ENCODE results near the gene DEDD2. TPM values are rescaled to one million over a fixed set of nuclear protein-coding genes. Genes with fewer than 3 reads are reported as not detected.

DEDD2 gene
- total RNA-seq, 2 donors from 2014 or later, result 28.8 to 31.6 TPM

GRCh38 chr19:42208612-42209011 is 8.9 kb downstream of the DEDD2 start:
- Mint-ChIP-seq H3K27me3 (ENCODE audit: low read depth) (no peaks in the 10 kb centered on the region), H3K27ac (peak overlapping the region; percentile 35), H3K9me3 (no peaks in the 10 kb centered on the region), H3K4me1 (ENCODE audit: low read depth) (peaks cover 42% of the 10 kb centered on the region), H3K4me3 (no peak overlapping the region), H3K36me3 (ENCODE audit: insufficient read depth in 2 of 2) (peaks cover 8 to 31% of the 10 kb centered on the region in 2 donors)
- DNase-seq (no peak), ATAC-seq (replicated peaks in 1 of 2) (no peak)

GRCh38 chr19:42207767-42208271 is 9.7 kb downstream of the DEDD2 start:
- DNase-seq, result no peak
- Mint-ChIP-seq H3K4me1 (ENCODE audit: low read depth) (peaks cover 42% of the 10 kb centered on the region), H3K27me3 (ENCODE audit: low read depth) (no peaks in the 10 kb centered on the region), H3K27ac (peak overlapping the region; percentile 72), H3K9me3 (no peaks in the 10 kb centered on the region), H3K4me3 (no peak overlapping the region), H3K36me3 (ENCODE audit: insufficient read depth in 2 of 2) (peaks cover 6 to 27% of the 10 kb centered on the region in 2 donors)
- ATAC-seq (replicated peaks in 1 of 2), result peak; percentile 39 to 75

- Mint-ChIP-seq H3K4me1 (ENCODE audit: low read depth) (peaks cover 43% of the 10 kb centered on the region), H3K27me3 (ENCODE audit: low read depth) (no peaks in the 10 kb centered on the region), H3K4me3 (no peak overlapping the region), H3K27ac (peak overlapping the region; percentile 13), H3K9me3 (no peaks in the 10 kb centered on the region), H3K36me3 (ENCODE audit: insufficient read depth in 2 of 2) (peaks cover 8 to 27% of the 10 kb centered on the region in 2 donors)
- DNase-seq (no peak), ATAC-seq (replicated peaks in 1 of 2) (no peak)
Observed at GRCh38 chr19:42206871-42207755, 10.4 kb downstream of the DEDD2 start.

- H3K36me3 Mint-ChIP-seq (ENCODE audit: insufficient read depth in 2 of 2), result peaks cover 6 to 25% of the 10 kb centered on the region in 2 donors
- ATAC-seq (replicated peaks in 1 of 2), result no peak
Observed at GRCh38 chr19:42204664-42205063, 12.8 kb downstream of the DEDD2 start.

GRCh38 chr19:42203700-42204099 is 13.8 kb downstream of the DEDD2 start:
- peaks cover 6 to 26% of the 10 kb centered on the region in 2 donors for H3K36me3 Mint-ChIP-seq (ENCODE audit: insufficient read depth in 2 of 2)
- H3K27me3 Mint-ChIP-seq (ENCODE audit: low read depth), result no peaks in the 10 kb centered on the region
- no peak overlapping the region for H3K4me3 Mint-ChIP-seq

More at GRCh38 chr19:42204664-42205063, 12.8 kb downstream of the DEDD2 start:
- Mint-ChIP-seq H3K4me1 (ENCODE audit: low read depth) (peaks cover 67% of the 10 kb centered on the region), H3K9me3 (no peaks in the 10 kb centered on the region), H3K27ac (no peak overlapping the region), H3K27me3 (ENCODE audit: low read depth) (no peaks in the 10 kb centered on the region), H3K4me3 (no peak overlapping the region)
- no peak for DNase-seq

GRCh38 chr19:42202290-42202880 is 15.1 kb downstream of the DEDD2 start:
- no peak for ATAC-seq (replicated peaks in 1 of 2)
- H3K4me1 Mint-ChIP-seq (ENCODE audit: low read depth), result peaks cover 78% of the 10 kb centered on the region
- DNase-seq, result no peak
- peak overlapping the region; percentile 75 for H3K27ac Mint-ChIP-seq
- H3K27me3 Mint-ChIP-seq (ENCODE audit: low read depth), result no peaks in the 10 kb centered on the region
- peak overlapping the region; percentile 67 to 84 for H3K4me3 Mint-ChIP-seq
- peaks cover 8 to 20% of the 10 kb centered on the region in 2 donors for H3K36me3 Mint-ChIP-seq (ENCODE audit: insufficient read depth in 2 of 2)
- H3K9me3 Mint-ChIP-seq, result no peaks in the 10 kb centered on the region

More at GRCh38 chr19:42203700-42204099, 13.8 kb downstream of the DEDD2 start:
- DNase-seq (no peak), ATAC-seq (replicated peaks in 1 of 2) (no peak)
- no peaks in the 10 kb centered on the region for H3K9me3 Mint-ChIP-seq
- H3K4me1 Mint-ChIP-seq (ENCODE audit: low read depth), result peaks cover 77% of the 10 kb centered on the region
- H3K27ac Mint-ChIP-seq, result no peak overlapping the region

- H3K36me3 Mint-ChIP-seq (ENCODE audit: insufficient read depth in 2 of 2), result peaks cover 8 to 20% of the 10 kb centered on the region in 2 donors
- DNase-seq (peak; percentile 51 to 55), ATAC-seq (replicated peaks in 1 of 2) (peak; percentile 49 to 51)
- no peaks in the 10 kb centered on the region for H3K27me3 Mint-ChIP-seq (ENCODE audit: low read depth)
- peaks cover 83% of the 10 kb centered on the region for H3K4me1 Mint-ChIP-seq (ENCODE audit: low read depth)
- peak overlapping the region; percentile 75 for H3K27ac Mint-ChIP-seq
- no peaks in the 10 kb centered on the region for H3K9me3 Mint-ChIP-seq
- peak overlapping the region; percentile 67 to 84 for H3K4me3 Mint-ChIP-seq
Observed at GRCh38 chr19:42201489-42202289, 15.8 kb downstream of the DEDD2 start.

GRCh38 chr19:42200116-42200715 is 17.3 kb downstream of the DEDD2 start:
- H3K27ac Mint-ChIP-seq, result peak overlapping the region; percentile 79
- no peaks in the 10 kb centered on the region for H3K27me3 Mint-ChIP-seq (ENCODE audit: low read depth)
- peaks cover 85% of the 10 kb centered on the region for H3K4me1 Mint-ChIP-seq (ENCODE audit: low read depth)
- peak overlapping the region; percentile 69 to 95 for H3K4me3 Mint-ChIP-seq
- H3K36me3 Mint-ChIP-seq (ENCODE audit: insufficient read depth in 2 of 2), result peaks cover 6 to 15% of the 10 kb centered on the region in 2 donors
- no peak for ATAC-seq (replicated peaks in 1 of 2)
- no peak for DNase-seq
- no peaks in the 10 kb centered on the region for H3K9me3 Mint-ChIP-seq

GRCh38 chr19:42199440-42200115 is 17.9 kb downstream of the DEDD2 start:
- peak overlapping the region; percentile 83 for H3K27ac Mint-ChIP-seq
- H3K4me3 Mint-ChIP-seq, result peak overlapping the region; percentile 69 to 95
- DNase-seq (peak; percentile 72 to 75), ATAC-seq (replicated peaks in 1 of 2) (peak; percentile 73 to 75)
- H3K36me3 Mint-ChIP-seq (ENCODE audit: insufficient read depth in 2 of 2), result peaks cover 6 to 12% of the 10 kb centered on the region in 2 donors
- peaks cover 78% of the 10 kb centered on the region for H3K4me1 Mint-ChIP-seq (ENCODE audit: low read depth)
- no peaks in the 10 kb centered on the region for H3K9me3 Mint-ChIP-seq
- H3K27me3 Mint-ChIP-seq (ENCODE audit: low read depth), result no peaks in the 10 kb centered on the region

GRCh38 chr19:42198676-42199439 is 18.6 kb downstream of the DEDD2 start:
- H3K36me3 Mint-ChIP-seq (ENCODE audit: insufficient read depth in 2 of 2), result peaks cover 6 to 10% of the 10 kb centered on the region in 2 donors

GRCh38 chr19:42197375-42197817 is 20.1 kb downstream of the DEDD2 start:
- peaks cover 8 to 10% of the 10 kb centered on the region in 2 donors for H3K36me3 Mint-ChIP-seq (ENCODE audit: insufficient read depth in 2 of 2)
- no peak for ATAC-seq (replicated peaks in 1 of 2)

More at GRCh38 chr19:42198676-42199439, 18.6 kb downstream of the DEDD2 start:
- peak; percentile 60 to 70 for ATAC-seq (replicated peaks in 1 of 2)
- no peaks in the 10 kb centered on the region for H3K27me3 Mint-ChIP-seq (ENCODE audit: low read depth)
- peaks cover 79% of the 10 kb centered on the region for H3K4me1 Mint-ChIP-seq (ENCODE audit: low read depth)
- peak; percentile 63 to 73 for DNase-seq
- peaks cover 0 to 2% of the 10 kb centered on the region in 2 donors for H3K9me3 Mint-ChIP-seq
- H3K4me3 Mint-ChIP-seq, result peak overlapping the region; percentile 69 to 95
- H3K27ac Mint-ChIP-seq, result peak overlapping the region; percentile 83

More at GRCh38 chr19:42197375-42197817, 20.1 kb downstream of the DEDD2 start:
- Mint-ChIP-seq H3K4me3 (no peak overlapping the region), H3K27me3 (ENCODE audit: low read depth) (no peaks in the 10 kb centered on the region), H3K4me1 (ENCODE audit: low read depth) (peaks cover 68% of the 10 kb centered on the region), H3K9me3 (peaks cover 2% of the 10 kb centered on the region in 2 donors), H3K27ac (peak overlapping the region; percentile 38)
- no peak for DNase-seq
